ENCODE data around the gene EYS. TPM values are rescaled to one million over a fixed set of nuclear protein-coding genes. Genes with fewer than 3 reads are reported as not detected.

Gene EYS
- total RNA-seq, 1 experiment from 2014 or later = not detected

DNA sequence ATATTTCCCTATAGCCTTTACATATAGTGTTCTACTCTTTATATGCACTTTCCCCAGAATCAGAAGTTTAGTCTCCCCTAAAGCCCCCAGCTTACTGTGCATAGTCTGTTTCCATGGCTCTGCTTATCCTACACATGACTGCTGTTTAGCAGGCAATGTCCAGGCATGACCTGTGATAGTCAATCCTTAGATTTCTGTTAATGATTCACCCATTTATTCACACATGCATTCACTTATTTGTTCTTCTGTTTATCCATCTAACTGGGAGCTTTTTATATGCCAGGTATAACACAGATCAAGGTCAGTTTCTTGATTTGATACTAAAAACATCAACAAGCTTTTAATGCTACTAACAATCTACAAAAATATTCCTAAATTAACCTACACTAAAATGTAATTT is 1770.6 kb downstream of the EYS start:
- H3K9me3 ChIP-seq (ENCODE audit: control insufficient read depth, low read depth, low read length) = no peaks in the 10 kb centered on the region
- no peak for TF ChIP-seq CTCF (conservative IDR thresholded peaks at IDR 0.05)
- H3K4me3 Mint-ChIP-seq = no peak overlapping the region
- no peak overlapping the region for H3K9ac ChIP-seq (ENCODE audit: extremely low read depth, insufficient read length, low read length)
- no peak overlapping the region for H3K4ac ChIP-seq (ENCODE audit: low read depth, low read length)
- H2BK12ac ChIP-seq (ENCODE audit: insufficient read length, low read depth, low read length) = no peak overlapping the region
- H3K36me3 Mint-ChIP-seq (ENCODE audit: insufficient read depth in 1 of 3, low read depth in 3 of 3) = no peaks in the 10 kb centered on the region; a peak in 1 of 7 replicates
- H3K23me2 ChIP-seq (ENCODE audit: insufficient read length, low read depth, low read length, poor library complexity, severe bottlenecking) = no peaks in the 10 kb centered on the region
- H3K9me3 Mint-ChIP-seq = no peaks in the 10 kb centered on the region; a peak in 1 of 5 replicates
- H3K27ac ChIP-seq (ENCODE audit: insufficient read length, low read depth, low read length) = no peak overlapping the region
- H2BK120ac ChIP-seq (ENCODE audit: low read depth, low read length, poor library complexity, severe bottlenecking) = no peak overlapping the region
- H4K8ac ChIP-seq (replicated peaks; ENCODE audit: insufficient read length, low read depth, low read length) = no peak overlapping the region
- no peaks in the 10 kb centered on the region for H3K27me3 Mint-ChIP-seq (ENCODE audit: low read depth)
- no peak overlapping the region for H4K91ac ChIP-seq (ENCODE audit: insufficient read length, low read depth, low read length)
- no peak for DNase-seq
- H3T11ph ChIP-seq (ENCODE audit: low read length) = no peak overlapping the region
- H3K14ac ChIP-seq (ENCODE audit: insufficient read depth, low read length) = no peak overlapping the region
- no peaks in the 10 kb centered on the region for H3K79me2 ChIP-seq (ENCODE audit: insufficient read depth, low read length)
- H3K27me3 ChIP-seq (ENCODE audit: insufficient read depth, low read length) = no peaks in the 10 kb centered on the region
- no peak overlapping the region for H3K4me2 ChIP-seq (ENCODE audit: insufficient read depth, insufficient read length, low read length)
- H4K5ac ChIP-seq (ENCODE audit: insufficient read length, low read depth, low read length) = no peak overlapping the region
- no peak overlapping the region for H3K18ac ChIP-seq (ENCODE audit: insufficient read length, low read depth, low read length)
- no peak overlapping the region for H2BK15ac ChIP-seq (ENCODE audit: low read depth, low read length)
- H3K79me1 ChIP-seq (ENCODE audit: insufficient read depth, low read depth, low read length, poor library complexity, severe bottlenecking) = no peaks in the 10 kb centered on the region
- H3K56ac ChIP-seq (ENCODE audit: insufficient read length, low read depth, low read length) = no peak overlapping the region
- H3K4me1 Mint-ChIP-seq = no peaks in the 10 kb centered on the region; a peak in 1 of 4 replicates
- no peak overlapping the region for H3K23ac ChIP-seq (ENCODE audit: insufficient read length, low read depth, low read length)
- H4K20me1 ChIP-seq (ENCODE audit: control insufficient read depth, insufficient read depth, insufficient read length) = no peaks in the 10 kb centered on the region
- H2BK20ac ChIP-seq (ENCODE audit: low read depth, low read length, poor library complexity, severe bottlenecking) = no peak overlapping the region
- no peak overlapping the region for H2AK5ac ChIP-seq (ENCODE audit: insufficient read length, low read length)
- no peak overlapping the region for H2AFZ ChIP-seq (ENCODE audit: low read length)
- no peak overlapping the region for H3K27ac Mint-ChIP-seq
- no peaks in the 10 kb centered on the region for H3K4me1 ChIP-seq (ENCODE audit: insufficient read depth, low read length)
- H2BK5ac ChIP-seq (ENCODE audit: insufficient read length, low read length) = no peak overlapping the region
